Measurements from ENCODE around the gene PSMB5.
A peak's percentile ranks its signal among the peaks of the same experiment; 100 is the strongest.

The PSMB5 gene

GRCh38 chr14:23058654-23059504, 24.2 kb upstream of the PSMB5 start:
- DNase-seq = no peak
- Histone ChIP-seq H3K27ac (ENCODE audit: low read length) (no peak overlapping the region), H3K36me3 (ENCODE audit: insufficient read depth, low read length) (peaks cover 49% of the 10 kb centered on the region), H3K9me3 (ENCODE audit: insufficient read depth, low read length, severe bottlenecking) (no peaks in the 10 kb centered on the region), H3K4me3 (ENCODE audit: low read depth in 1 of 2, low read length in 2 of 2) (no peak overlapping the region), H3K27me3 (ENCODE audit: insufficient read depth, low read length, poor library complexity) (peaks cover 6% of the 10 kb centered on the region), H3K4me2 (ENCODE audit: insufficient read depth, low read length) (no peak overlapping the region), H3K79me2 (ENCODE audit: insufficient read depth, low read length) (no peaks in the 10 kb centered on the region), H3K4me1 (ENCODE audit: insufficient read depth, low read length) (peaks cover 19% of the 10 kb centered on the region), H4K20me1 (ENCODE audit: insufficient read depth, low read length) (peaks cover 15% of the 10 kb centered on the region), H2AFZ (ENCODE audit: low read depth, low read length) (no peak overlapping the region), H3K9ac (ENCODE audit: low read depth, low read length) (no peak overlapping the region)
- no peak for ATAC-seq (ENCODE audit: insufficient read depth, low read depth)
- TF ChIP-seq EZH2 (IDR thresholded peaks at IDR 0.05; ENCODE audit: borderline replicate concordance, low read depth, low read length, severe bottlenecking) = no peak
- TF ChIP-seq CTCF (IDR thresholded peaks at IDR 0.05; ENCODE audit: borderline replicate concordance, extremely low read depth, low read length, poor library complexity, severe bottlenecking) = no peak

- H2AFZ ChIP-seq (ENCODE audit: low read depth, low read length) = peak overlapping the region; percentile 61
- H3K4me2 ChIP-seq (ENCODE audit: insufficient read depth, low read length) = peak overlapping the region; percentile 91
- peak overlapping the region; percentile 26 to 61 for H3K4me3 ChIP-seq (ENCODE audit: low read depth in 1 of 2, low read length in 2 of 2)
- peak overlapping the region; percentile 62 for H3K9ac ChIP-seq (ENCODE audit: low read depth, low read length)
- peaks cover 15% of the 10 kb centered on the region for H4K20me1 ChIP-seq (ENCODE audit: insufficient read depth, low read length)
- H3K27me3 ChIP-seq (ENCODE audit: insufficient read depth, low read length, poor library complexity) = peaks cover 6% of the 10 kb centered on the region
- peaks cover 40% of the 10 kb centered on the region for H3K36me3 ChIP-seq (ENCODE audit: insufficient read depth, low read length)
- H3K4me1 ChIP-seq (ENCODE audit: insufficient read depth, low read length) = peaks cover 19% of the 10 kb centered on the region
- DNase-seq (peak; percentile 88), ATAC-seq (ENCODE audit: insufficient read depth, low read depth) (peak; percentile 79)
- no peaks in the 10 kb centered on the region for H3K9me3 ChIP-seq (ENCODE audit: insufficient read depth, low read length, severe bottlenecking)
- H3K27ac ChIP-seq (ENCODE audit: low read length) = no peak overlapping the region; the same call in 1 of the 2 replicates
- TF ChIP-seq CTCF (IDR thresholded peaks at IDR 0.05; ENCODE audit: borderline replicate concordance, extremely low read depth, low read length, poor library complexity, severe bottlenecking) = peak; percentile 99
- TF ChIP-seq EZH2 (IDR thresholded peaks at IDR 0.05; ENCODE audit: borderline replicate concordance, low read depth, low read length, severe bottlenecking) = no peak
- no peaks in the 10 kb centered on the region for H3K79me2 ChIP-seq (ENCODE audit: insufficient read depth, low read length)
Observed at GRCh38 chr14:23057757-23058653, 23.3 kb upstream of the PSMB5 start.

- H3K9me3 ChIP-seq (ENCODE audit: insufficient read depth, low read length, severe bottlenecking) = no peaks in the 10 kb centered on the region
- ATAC-seq (ENCODE audit: insufficient read depth, low read depth) (peak; percentile 83), DNase-seq (peak; percentile 81)
- peaks cover 31% of the 10 kb centered on the region for H3K36me3 ChIP-seq (ENCODE audit: insufficient read depth, low read length)
- H2AFZ ChIP-seq (ENCODE audit: low read depth, low read length) = peak within 1 kb of the TSS; percentile 61
- no peak within 1 kb of the TSS; the same call in 1 of the 2 replicates for H3K27ac ChIP-seq (ENCODE audit: low read length)
- H3K4me3 ChIP-seq (ENCODE audit: low read depth in 1 of 2, low read length in 2 of 2) = peak within 1 kb of the TSS; percentile 26 to 61
- peaks cover 15% of the 10 kb centered on the region for H4K20me1 ChIP-seq (ENCODE audit: insufficient read depth, low read length)
- peaks cover 19% of the 10 kb centered on the region for H3K4me1 ChIP-seq (ENCODE audit: insufficient read depth, low read length)
- TF ChIP-seq EZH2 (IDR thresholded peaks at IDR 0.05; ENCODE audit: borderline replicate concordance, low read depth, low read length, severe bottlenecking) (no peak), CTCF (IDR thresholded peaks at IDR 0.05; ENCODE audit: borderline replicate concordance, extremely low read depth, low read length, poor library complexity, severe bottlenecking) (no peak)
- peak within 1 kb of the TSS; percentile 62 for H3K9ac ChIP-seq (ENCODE audit: low read depth, low read length)
- H3K79me2 ChIP-seq (ENCODE audit: insufficient read depth, low read length) = no peaks in the 10 kb centered on the region
- H3K4me2 ChIP-seq (ENCODE audit: insufficient read depth, low read length) = peak within 1 kb of the TSS; percentile 91
- peaks cover 6% of the 10 kb centered on the region for H3K27me3 ChIP-seq (ENCODE audit: insufficient read depth, low read length, poor library complexity)
Observed at GRCh38 chr14:23056956-23057756, 22.5 kb upstream of the PSMB5 start, which contains the start of gene CDH24. Gene CDH24 (minus strand): TSS chr14:23057520. CDS start chr14:23055733, 1,787 bp downstream.

Measured in DND-41 (cell line).